Right atrium auricular region (tissue), 2 donors: ENCODE data around the gene KIAA1958. TPM values are rescaled to one million over a fixed set of nuclear protein-coding genes. Genes with fewer than 3 reads are reported as not detected.

Source experiments
- DNase-seq: peaks from one replicate; pipeline ENCODE4 v3.0.0-alpha.2; 2019; ENCODE audit warnings: low spot score
- H3K27ac ChIP-seq, 2 donors: fragments of 200-600 bp; sonication (generic); 1 replicate in 1 of 2; 2 replicates in 1 of 2; pipeline ENCODE4 v1.5.1; 2016 to 2019
- H3K27me3 ChIP-seq, 2 donors: fragments of 200-600 bp; sonication (generic); one replicate each; pipeline versions ENCODE4 v1.5.1 to v1.6.0; 2017 to 2019
- H3K36me3 ChIP-seq: fragments of 200-600 bp; sonication (generic); one replicate; pipeline ENCODE4 v1.5.1; 2016
- H3K4me1 ChIP-seq, 2 donors: fragments of 200-600 bp; sonication (generic); one replicate each; pipeline versions ENCODE4 v1.5.1 to v1.6.0; 2017 to 2019
- H3K4me3 ChIP-seq, 2 donors: fragments of 200-600 bp; sonication (generic); 1 replicate in 1 of 2; 2 replicates in 1 of 2; pipeline ENCODE4 v1.5.1; 2017 to 2019; ENCODE audit warnings: mild to moderate bottlenecking in 1 of 2, moderate library complexity in 1 of 2
- H3K9me3 ChIP-seq, 2 donors: fragments of 200-600 bp; sonication (generic); one replicate each; pipeline ENCODE4 v1.5.1; 2019
- CTCF ChIP-seq, 2 donors: fragments of 200-600 bp; sonication (generic); IDR thresholded peaks; one replicate each; pipeline ENCODE4 v1.5.1; 2019; ENCODE audit warnings: antibody characterized with exemption in 2 of 2
- total RNA-seq, 2 donors: library from RNA; depleted of rRNA; stranded (reverse); fragments of >200 nt; gene quantifications; one replicate each; pipeline ENCODE4 v1.1.0, GENCODE V29; 2016

Gene KIAA1958
- total RNA-seq, 2 donors from 2014 or later: 1.9 to 4.1 TPM

- Histone ChIP-seq H3K36me3 (no peaks in the 10 kb centered on the region), H3K27me3 (no peaks in the 10 kb centered on the region), H3K4me3 (peak within 1 kb of the TSS; percentile 85 to 89), H3K27ac (peak within 1 kb of the TSS; percentile 90 to 91), H3K9me3 (no peaks in the 10 kb centered on the region), H3K4me1 (peaks cover 0 to 9% of the 10 kb centered on the region in 2 donors)
- DNase-seq: peak; percentile 94
- TF ChIP-seq CTCF (IDR thresholded peaks at IDR 0.05): peak in 1 of 2 donors; percentile 29
Measured at GRCh38 chr9:112717661-112718331, 231.2 kb downstream of the KIAA1958 start, which contains the start of gene INIP. TSS of gene INIP (minus strand) at chr9:112718117. CDS start at chr9:112716485, 1,632 bp downstream.

Other genes with a start within 250 kb of the KIAA1958 start
- 10 to 100 TPM; 11.6 to 18.2 TPM for gene PTBP3, start 153.2 kb upstream of the KIAA1958 start, total RNA-seq
- 100 to 1,000 TPM in 1 of 2 donors, 10 to 100 TPM in 1; 93.0 to 127 TPM for gene HSDL2, start 106.7 kb upstream of the KIAA1958 start, total RNA-seq
- 10 to 100 TPM; 12.6 to 16.2 TPM for gene INIP, start 231.3 kb downstream of the KIAA1958 start, total RNA-seq